ENCODE data around the gene IFT20. TPM values are rescaled to one million over a fixed set of nuclear protein-coding genes. Genes with fewer than 3 reads are reported as not detected.

Gene IFT20
- total RNA-seq, 1 experiment from 2014 or later = 21.0 TPM

- Histone ChIP-seq H3K56ac (ENCODE audit: insufficient read length, low read depth, low read length) (no peak overlapping the region), H3K4ac (ENCODE audit: low read depth, low read length) (no peak overlapping the region), H3T11ph (ENCODE audit: low read length) (no peak overlapping the region), H3K23me2 (ENCODE audit: insufficient read length, low read depth, low read length, poor library complexity, severe bottlenecking) (peaks cover 4% of the 10 kb centered on the region), H4K20me1 (ENCODE audit: control insufficient read depth, insufficient read depth, insufficient read length) (no peaks in the 10 kb centered on the region), H3K4me1 (ENCODE audit: insufficient read depth, low read length) (0 out of 2 replicates have a peak, but pooled peaks cover 5% of the 10 kb centered on the region), H2BK120ac (ENCODE audit: low read depth, low read length, poor library complexity, severe bottlenecking) (no peak overlapping the region), H4K8ac (replicated peaks; ENCODE audit: insufficient read length, low read depth, low read length) (no peak overlapping the region), H3K18ac (ENCODE audit: insufficient read length, low read depth, low read length) (no peak overlapping the region), H3K27ac (ENCODE audit: insufficient read length, low read depth, low read length) (no peak overlapping the region), H3K9ac (ENCODE audit: extremely low read depth, insufficient read length, low read length) (no peak overlapping the region), H3K14ac (ENCODE audit: insufficient read depth, low read length) (no peak overlapping the region), H2BK5ac (ENCODE audit: insufficient read length, low read length) (no peak overlapping the region), H2BK20ac (ENCODE audit: low read depth, low read length, poor library complexity, severe bottlenecking) (no peak overlapping the region), H3K4me2 (ENCODE audit: insufficient read depth, insufficient read length, low read length) (no peak overlapping the region), H2AFZ (ENCODE audit: low read length) (no peak overlapping the region), H2BK12ac (ENCODE audit: insufficient read length, low read depth, low read length) (no peak overlapping the region), H2BK15ac (ENCODE audit: low read depth, low read length) (no peak overlapping the region), H2AK5ac (ENCODE audit: insufficient read length, low read length) (no peak overlapping the region), H3K79me2 (ENCODE audit: insufficient read depth, low read length) (peaks cover 2% of the 10 kb centered on the region; the same call in 1 of the 2 replicates), H4K5ac (ENCODE audit: insufficient read length, low read depth, low read length) (no peak overlapping the region), H3K27me3 (ENCODE audit: insufficient read depth, low read length) (no peaks in the 10 kb centered on the region), H3K23ac (ENCODE audit: insufficient read length, low read depth, low read length) (no peak overlapping the region), H4K91ac (ENCODE audit: insufficient read length, low read depth, low read length) (no peak overlapping the region), H3K79me1 (ENCODE audit: insufficient read depth, low read depth, low read length, poor library complexity, severe bottlenecking) (no peaks in the 10 kb centered on the region), H3K9me3 (ENCODE audit: control insufficient read depth, low read depth, low read length) (no peaks in the 10 kb centered on the region)
- peak overlapping the region in 2 of 3 experiments; percentile 61 to 70; a peak in 3 of 7 replicates for H3K27ac Mint-ChIP-seq
- peak; percentile 32 for DNase-seq
- peaks cover 22 to 40% (median 37%) of the 10 kb centered on the region in 3 experiments; a peak in 6 of 7 replicates for H3K36me3 Mint-ChIP-seq (ENCODE audit: insufficient read depth in 1 of 3, low read depth in 3 of 3)
- no peaks in the 10 kb centered on the region; a peak in 1 of 5 replicates for H3K9me3 Mint-ChIP-seq
- H3K27me3 Mint-ChIP-seq (ENCODE audit: low read depth) = no peaks in the 10 kb centered on the region
- no CpG with 5 or more reads among the region's 5 CpGs for WGBS (ENCODE audit: extremely low coverage, insufficient read length, low lambda C conversion rate)
- no peak overlapping the region for H3K4me3 Mint-ChIP-seq
- H3K4me1 Mint-ChIP-seq = peaks cover 10 to 13% of the 10 kb centered on the region in 2 experiments
- no peak for TF ChIP-seq CTCF (conservative IDR thresholded peaks at IDR 0.05)
These were observed 4.6 kb downstream of the IFT20 start for GRCh38 chr17:28330671-28331070.
